Occipital lobe (tissue), 2 donors: ENCODE measurements around the gene NMT2. TPM values are rescaled to one million over a fixed set of nuclear protein-coding genes. Genes with fewer than 3 reads are reported as not detected.

Experiments used
- DNase-seq: peaks from one replicate; lab custom pipeline; 2025; lab: John Stamatoyannopoulos, UW
- total RNA-seq: library from RNA; depleted of rRNA; stranded (reverse); fragments of >200 nt; gene quantifications from one replicate; pipeline ENCODE4 v1.2.3, GENCODE V29; 2014

NMT2 gene
- total RNA-seq, 1 donor from 2014 or later, result 57.1 TPM

- DNase-seq, result no peak
Measured at GRCh38 chr10:15181576-15182156, 13.2 kb upstream of the NMT2 start.

- no peak for DNase-seq
Measured at GRCh38 chr10:15180736-15181135, 12.2 kb upstream of the NMT2 start.

- DNase-seq, result no peak
Measured at GRCh38 chr10:15176269-15176668, 7.8 kb upstream of the NMT2 start.

GRCh38 chr10:15175587-15175986, 7.1 kb upstream of the NMT2 start:
- no peak for DNase-seq

- DNase-seq, result no peak
Measured at GRCh38 chr10:15172306-15172840, 3.9 kb upstream of the NMT2 start.

- no peak for DNase-seq
Measured at GRCh38 chr10:15169555-15170401, 1.3 kb upstream of the NMT2 start.

- peak; percentile 98 for DNase-seq
Measured at GRCh38 chr10:15168786-15169554, 477 bp upstream of the NMT2 start.

GRCh38 chr10:15167411-15168290, 842 bp downstream of the NMT2 start:
- DNase-seq, result peak; percentile 12

- DNase-seq, result no peak
Measured at GRCh38 chr10:15166325-15166724, 2.2 kb downstream of the NMT2 start.

- DNase-seq, result no peak
Measured at GRCh38 chr10:15163253-15163828, 5.2 kb downstream of the NMT2 start.

GRCh38 chr10:15158972-15159371, 9.5 kb downstream of the NMT2 start:
- no peak for DNase-seq

- no peak for DNase-seq
Measured at GRCh38 chr10:15158448-15158847, 10.0 kb downstream of the NMT2 start.

- DNase-seq, result no peak
Measured at GRCh38 chr10:15155978-15156656, 12.4 kb downstream of the NMT2 start.

GRCh38 chr10:15152556-15152955, 15.9 kb downstream of the NMT2 start:
- DNase-seq, result no peak

GRCh38 chr10:15150563-15150962, 17.9 kb downstream of the NMT2 start:
- no peak for DNase-seq

- DNase-seq, result no peak
Measured at GRCh38 chr10:15149042-15149771, 19.3 kb downstream of the NMT2 start.

- no peak for DNase-seq
Measured at GRCh38 chr10:15147594-15148392, 20.7 kb downstream of the NMT2 start.

GRCh38 chr10:15146366-15146765, 22.1 kb downstream of the NMT2 start:
- DNase-seq, result no peak

- no peak for DNase-seq
Measured at GRCh38 chr10:15144788-15145187, 23.7 kb downstream of the NMT2 start.
